Neuron (in vitro differentiated cells): Measurements from ENCODE around the gene ITGB2.

Experiments
- H2AFZ ChIP-seq: one replicate; pipeline ENCODE4 v1.6.1; 2013; ENCODE audit warnings: low read depth, mild to moderate bottlenecking, inconsistent platforms, low read length, moderate library complexity
- H3K27me3 ChIP-seq: one replicate; pipeline ENCODE4 v1.6.1; 2013; ENCODE audit warnings: low read length; ENCODE audit not compliant: insufficient read depth
- H3K36me3 ChIP-seq: one replicate; pipeline ENCODE4 v1.6.1; 2013; ENCODE audit warnings: low read length; ENCODE audit not compliant: insufficient read depth
- H3K4me1 ChIP-seq: one replicate; pipeline ENCODE4 v1.6.1; 2013; ENCODE audit warnings: low read length; ENCODE audit not compliant: insufficient read depth
- H3K4me3 ChIP-seq: 2 replicates; pipeline ENCODE4 v1.5.1; 2013; ENCODE audit warnings: mild to moderate bottlenecking, low read length, moderate library complexity
- H3K9me3 ChIP-seq: one replicate; pipeline ENCODE4 v1.6.1; 2013; ENCODE audit warnings: low read length

Gene ITGB2

GRCh38 chr21:44840771-44841170 is 79.9 kb downstream of the ITGB2 start:
- Histone ChIP-seq H2AFZ (no peak overlapping the region), H3K9me3 (peaks cover 3% of the 10 kb centered on the region), H3K27me3 (no peaks in the 10 kb centered on the region), H3K4me3 (no peak overlapping the region), H3K4me1 (peaks cover 3% of the 10 kb centered on the region), H3K36me3 (no peaks in the 10 kb centered on the region)

GRCh38 chr21:44838951-44839350 is 81.7 kb downstream of the ITGB2 start:
- no peaks in the 10 kb centered on the region for H3K27me3 ChIP-seq
- peaks cover 3% of the 10 kb centered on the region for H3K9me3 ChIP-seq
- H3K36me3 ChIP-seq, result no peaks in the 10 kb centered on the region
- no peak overlapping the region for H2AFZ ChIP-seq
- peaks cover 3% of the 10 kb centered on the region for H3K4me1 ChIP-seq
- H3K4me3 ChIP-seq, result no peak overlapping the region

- Histone ChIP-seq H3K4me3 (no peak overlapping the region), H3K9me3 (peaks cover 3% of the 10 kb centered on the region), H3K36me3 (no peaks in the 10 kb centered on the region), H3K27me3 (no peaks in the 10 kb centered on the region), H3K4me1 (peaks cover 3% of the 10 kb centered on the region), H2AFZ (no peak overlapping the region)
Measured at GRCh38 chr21:44838039-44838895, 82.4 kb downstream of the ITGB2 start.

- no peaks in the 10 kb centered on the region for H3K36me3 ChIP-seq
Measured at GRCh38 chr21:44837537-44837936, 83.2 kb downstream of the ITGB2 start.

GRCh38 chr21:44836666-44837471 is 83.8 kb downstream of the ITGB2 start:
- Histone ChIP-seq H3K9me3 (peaks cover 3% of the 10 kb centered on the region), H3K36me3 (no peaks in the 10 kb centered on the region), H3K4me1 (peaks cover 3% of the 10 kb centered on the region)

More at GRCh38 chr21:44837537-44837936, 83.2 kb downstream of the ITGB2 start:
- Histone ChIP-seq H3K4me1 (peaks cover 3% of the 10 kb centered on the region), H3K27me3 (no peaks in the 10 kb centered on the region), H2AFZ (no peak overlapping the region), H3K4me3 (no peak overlapping the region), H3K9me3 (peaks cover 3% of the 10 kb centered on the region)

GRCh38 chr21:44836349-44836665 is 84.4 kb downstream of the ITGB2 start:
- Histone ChIP-seq H3K4me3 (no peak overlapping the region), H3K9me3 (peaks cover 3% of the 10 kb centered on the region), H2AFZ (no peak overlapping the region), H3K4me1 (peaks cover 3% of the 10 kb centered on the region), H3K36me3 (no peaks in the 10 kb centered on the region), H3K27me3 (no peaks in the 10 kb centered on the region)

More at GRCh38 chr21:44836666-44837471, 83.8 kb downstream of the ITGB2 start:
- H3K4me3 ChIP-seq, result no peak overlapping the region
- no peak overlapping the region for H2AFZ ChIP-seq
- no peaks in the 10 kb centered on the region for H3K27me3 ChIP-seq
